HFF-Myc (cell line): Measurements from ENCODE around the gene ALG3.

Experiments used
- DNase-seq: peaks from one replicate; pipeline ENCODE4 v3.0.0-alpha.2; 2011; ENCODE audit warnings: low read depth; ENCODE audit errors: extremely low read depth
- H3K4me3 ChIP-seq: replicated peaks from 2 replicates; pipeline ENCODE4 v1.5.1; 2011; ENCODE audit warnings: low read depth, mild to moderate bottlenecking, control low read depth, low read length
- CTCF ChIP-seq: IDR thresholded peaks from 2 replicates; pipeline ENCODE4 v1.5.1; 2012; ENCODE audit warnings: mild to moderate bottlenecking, low read depth, low read length, control low read depth; ENCODE audit errors: missing control alignments

Gene ALG3

GRCh38 chr3:184193991-184194539 is 54.7 kb downstream of the ALG3 start:
- no peak overlapping the region for H3K4me3 ChIP-seq
- no peak for TF ChIP-seq CTCF
- no peak for DNase-seq

- H3K4me3 ChIP-seq: no peak overlapping the region
- DNase-seq: no peak
- TF ChIP-seq CTCF: no peak
Observed at GRCh38 chr3:184192889-184193288, 55.9 kb downstream of the ALG3 start.
